H1 (cell line): ENCODE measurements around the gene LDLRAD3. TPM values are rescaled to one million over a fixed set of nuclear protein-coding genes. Genes with fewer than 3 reads are reported as not detected.

Source experiments
- CTCF ChIA-PET: fragments of 300-600 bp; sonication (Branson Sonifier 250); formaldehyde crosslinking; loops from one replicate; lab custom pipeline; 2021; ENCODE audit not compliant: partially characterized antibody; lab: Charles Lee
- POLR2A ChIA-PET: fragments of 300-600 bp; sonication (Branson Sonifier 250); formaldehyde crosslinking; loops from one replicate; lab custom pipeline; 2021; ENCODE audit warnings: inconsistent platforms; ENCODE audit not compliant: partially characterized antibody; lab: Charles Lee
- DNase-seq, 2 experiments: peaks; one replicate each; pipeline versions ENCODE4 v3.0.0 to v3.0.0-alpha.2; 2010 to 2022; ENCODE audit warnings: low spot score in 2 of 2, low read depth in 1 of 2, mixed read lengths in 1 of 2
- FAIRE-seq: peaks from 2 replicates; lab custom pipeline; 2011; peaks lifted over from hg19 to GRCh38; lab: Jason Lieb, UNC
- H2AFZ ChIP-seq: 2 replicates; pipeline ENCODE4 v1.8.1; 2012; ENCODE audit warnings: low read length, inconsistent platforms
- H2AK5ac ChIP-seq: 2 replicates; pipeline ENCODE4 v1.6.1; 2013; ENCODE audit warnings: low read depth, low read length
- H2BK120ac ChIP-seq: replicated peaks from 2 replicates; pipeline ENCODE3; 2013; ENCODE audit warnings: low read depth, low read length, inconsistent platforms
- H2BK12ac ChIP-seq: 2 replicates; pipeline ENCODE4 v1.6.1; 2013; ENCODE audit warnings: low read depth, low read length
- H2BK15ac ChIP-seq: 2 replicates; pipeline ENCODE4 v1.6.1; 2013; ENCODE audit warnings: low read length
- H2BK20ac ChIP-seq: 2 replicates; pipeline ENCODE4 v1.6.1; 2013; ENCODE audit warnings: low read length
- H2BK5ac ChIP-seq: 2 replicates; pipeline ENCODE4 v1.6.1; 2013; ENCODE audit warnings: low read depth, low read length
- H3K14ac ChIP-seq: 2 replicates; pipeline ENCODE4 v1.6.1; 2013; ENCODE audit warnings: inconsistent platforms; ENCODE audit not compliant: insufficient read length
- H3K18ac ChIP-seq: 2 replicates; pipeline ENCODE4 v1.6.1; 2013; ENCODE audit warnings: low read length; ENCODE audit errors: extremely low read depth
- H3K23ac ChIP-seq: 2 replicates; pipeline ENCODE4 v1.6.1; 2013; ENCODE audit warnings: inconsistent platforms; ENCODE audit not compliant: insufficient read length
- H3K23me2 ChIP-seq: 2 replicates; pipeline ENCODE4 v1.6.1; 2013; ENCODE audit warnings: low read depth, low read length
- H3K27ac ChIP-seq: 2 replicates; pipeline ENCODE4 v1.6.1; 2011; ENCODE audit warnings: low read depth, low read length, inconsistent platforms
- H3K27me3 ChIP-seq, 4 experiments: replicated peaks in 1 of 4; 1 replicate in 1 of 4; 2 replicates in 3 of 4; pipeline versions ENCODE4 v1.6.1 to v1.8.1; 2011 to 2013; ENCODE audit warnings: low read length in 3 of 4, mild to moderate bottlenecking in 3 of 4, inconsistent platforms in 2 of 4, mixed read lengths in 2 of 4, moderate library complexity in 1 of 4; ENCODE audit not compliant: control insufficient read depth in 3 of 4, insufficient read depth in 3 of 4; ENCODE audit errors: extremely low read depth in 1 of 4
- H3K36me3 ChIP-seq, 4 experiments: 2 replicates each; pipeline versions ENCODE4 v1.6.1 to v1.8.1; 2011 to 2013; ENCODE audit warnings: mild to moderate bottlenecking in 4 of 4, low read length in 3 of 4, moderate library complexity in 2 of 4, control low read depth in 1 of 4, inconsistent platforms in 1 of 4; ENCODE audit not compliant: insufficient read depth in 4 of 4, control insufficient read depth in 2 of 4
- H3K4ac ChIP-seq: replicated peaks from 2 replicates; pipeline ENCODE3; 2013; ENCODE audit warnings: low read length, low read depth, mixed read lengths, inconsistent platforms; ENCODE audit not compliant: insufficient read length
- H3K4me1 ChIP-seq, 4 experiments: replicated peaks in 1 of 4; 1 replicate in 1 of 4; 2 replicates in 3 of 4; pipeline versions ENCODE4 v1.6.1 to v1.8.1; 2011 to 2013; ENCODE audit warnings: low read length in 3 of 4, inconsistent platforms in 2 of 4, mixed read lengths in 1 of 4; ENCODE audit not compliant: insufficient read depth in 4 of 4, control insufficient read depth in 3 of 4
- H3K4me2 ChIP-seq, 2 experiments: 2 replicates each; pipeline versions ENCODE4 v1.6.1 to v1.8.1; 2011 to 2013; ENCODE audit warnings: low read depth in 2 of 2, low read length in 2 of 2, control low read depth in 1 of 2, inconsistent platforms in 1 of 2, mild to moderate bottlenecking in 1 of 2; ENCODE audit not compliant: insufficient read depth in 1 of 2
- H3K4me3 ChIP-seq, 4 experiments: fragments of 200-600, 300-600 bp in 1 of 4; sonication (generic), shearing (Covaris generic), sonication (Bioruptor Twin) in 1 of 4; 2 replicates each; pipeline versions ENCODE4 v1.5.1 to v1.8.1; 2011 to 2016; ENCODE audit warnings: low read length in 4 of 4, low read depth in 3 of 4, control low read depth in 2 of 4, inconsistent platforms in 2 of 4, mild to moderate bottlenecking in 2 of 4, mixed read lengths in 1 of 4, moderate library complexity in 1 of 4; ENCODE audit not compliant: insufficient read depth in 2 of 4; ENCODE audit errors: extremely low read depth in 1 of 4
- H3K56ac ChIP-seq: replicated peaks from 2 replicates; pipeline ENCODE3; 2013; ENCODE audit warnings: low read depth, mild to moderate bottlenecking, mixed read lengths, low read length, inconsistent platforms; ENCODE audit not compliant: insufficient read length
- H3K79me1 ChIP-seq: 2 replicates; pipeline ENCODE4 v1.6.1; 2013; ENCODE audit warnings: low read depth, low read length, control low read depth
- H3K79me2 ChIP-seq, 2 experiments: 2 replicates each; pipeline versions ENCODE4 v1.6.1 to v1.8.1; 2012 to 2013; ENCODE audit warnings: low read length in 2 of 2, mild to moderate bottlenecking in 2 of 2, inconsistent platforms in 1 of 2; ENCODE audit not compliant: insufficient read depth in 2 of 2, control insufficient read depth in 1 of 2
- H3K9ac ChIP-seq, 4 experiments: replicated peaks in 1 of 4; 1 replicate in 1 of 4; 2 replicates in 3 of 4; pipeline versions ENCODE4 v1.6.1 to v1.8.1; 2011 to 2013; ENCODE audit warnings: low read depth in 3 of 4, low read length in 3 of 4, control low read depth in 2 of 4, mild to moderate bottlenecking in 2 of 4, moderate library complexity in 2 of 4, inconsistent platforms in 1 of 4; ENCODE audit errors: extremely low read depth in 1 of 4
- H3K9me3 ChIP-seq, 2 experiments: 2 replicates each; pipeline versions ENCODE4 v1.6.1 to v1.8.1; 2012 to 2013; ENCODE audit warnings: mild to moderate bottlenecking in 2 of 2, moderate library complexity in 2 of 2, control low read depth in 1 of 2, inconsistent platforms in 1 of 2, low read depth in 1 of 2, low read length in 1 of 2, mixed read lengths in 1 of 2; ENCODE audit not compliant: insufficient read depth in 2 of 2
- H4K20me1 ChIP-seq, 2 experiments: replicated peaks in 1 of 2; 2 replicates each; pipeline versions ENCODE3 to v1.8.1; 2011 to 2013; ENCODE audit warnings: inconsistent platforms in 2 of 2, low read length in 2 of 2, mild to moderate bottlenecking in 1 of 2; ENCODE audit not compliant: insufficient read depth in 2 of 2, control insufficient read depth in 1 of 2
- H4K5ac ChIP-seq: 2 replicates; pipeline ENCODE4 v1.6.1; 2013; ENCODE audit warnings: low read length, low read depth, mixed read lengths, inconsistent platforms; ENCODE audit not compliant: insufficient read length
- H4K8ac ChIP-seq: 2 replicates; pipeline ENCODE4 v1.8.0; 2013; ENCODE audit warnings: mild to moderate bottlenecking, moderate library complexity, low read length, inconsistent platforms; ENCODE audit not compliant: insufficient read depth; ENCODE audit errors: extremely low read depth
- H4K91ac ChIP-seq: replicated peaks from 2 replicates; pipeline ENCODE3; 2013; ENCODE audit warnings: low read length, mixed read lengths, inconsistent platforms; ENCODE audit not compliant: insufficient read length
- WGBS, 2 experiments: shearing (Covaris generic) in 1 of 2; methylation state at CpG; one replicate each; pipeline versions ENCODE4 v1.1.6 to v1.1.7; 2013 to 2015; ENCODE audit warnings: low lambda C conversion rate in 2 of 2, mixed read lengths in 2 of 2, inconsistent platforms in 1 of 2, low coverage in 1 of 2, missing lambda C conversion rate in 1 of 2; ENCODE audit not compliant: insufficient replicate concordance in 2 of 2, insufficient coverage in 1 of 2, insufficient read length in 1 of 2; ENCODE audit errors: extremely low coverage in 1 of 2, missing lambda C conversion rate in 1 of 2; 5-methylcytosine and 5-hydroxymethylcytosine counted together
- polyA plus RNA-seq, 7 experiments: library from polyadenylated mRNA; depleted of rRNA in 3 of 7; stranded (reverse) in 5 of 7; unstranded in 2 of 7; fragments of >200 nt in 5 of 7; fragments of 200-250 nt in 2 of 7; gene quantifications; 1 replicate in 5 of 7; 2 replicates in 1 of 7; 4 replicates in 1 of 7; pipeline versions ENCODE4 v1.2.1 to v1.2.3, GENCODE V29; 2011 to 2013; ENCODE audit warnings: missing spikeins in 2 of 7, mixed read lengths in 2 of 7
- total RNA-seq: library from RNA; stranded (reverse); fragmentation: NEBNext Ultra II Directional; extraction: Animal tissue kit (Norgen Biotek cat#: 25700); gene quantifications from 2 replicates; pipeline ENCODE4 v1.2.1, GENCODE V29; 2021

Gene LDLRAD3
- total and polyA plus RNA-seq, 2 of the 8 experiments (the other 6 are each of a cell fraction or from before 2014, with no cell fraction given), result 18.6 to 22.8 TPM

GRCh38 chr11:36122671-36123070 is 178.8 kb downstream of the LDLRAD3 start:
- no peaks in the 10 kb centered on the region for H3K79me1 ChIP-seq
- no peak for DNase-seq
- H3K36me3 ChIP-seq, result no peaks in the 10 kb centered on the region
- no peak overlapping the region for H3K4me3 ChIP-seq
- H4K91ac ChIP-seq, result no peak overlapping the region
- no peak overlapping the region for H3K56ac ChIP-seq
- no peak overlapping the region for H2AFZ ChIP-seq
- no peak for FAIRE-seq
- H3K27ac ChIP-seq, result no peak overlapping the region
- no peak overlapping the region for H4K8ac ChIP-seq
- no peak overlapping the region for H2BK15ac ChIP-seq
- ChIA-PET CTCF (interaction anchor here (1.4 to 1.6 kb wide), 3 partner anchors 9 to 66 kb away, joined by 3 to 6 read pairs (median 6); no protein-coding TSS in a partner anchor), POLR2A (interaction anchor here (9.1 kb wide), 1 partner anchor 12 kb away, joined by 52 read pairs; no protein-coding TSS in a partner anchor)
- H3K23me2 ChIP-seq, result no peaks in the 10 kb centered on the region
- no peak overlapping the region for H3K14ac ChIP-seq
- H3K18ac ChIP-seq, result no peak overlapping the region
- no peak overlapping the region for H2BK20ac ChIP-seq
- H2BK5ac ChIP-seq, result no peak overlapping the region
- H3K23ac ChIP-seq, result no peak overlapping the region
- no peak overlapping the region for H2AK5ac ChIP-seq
- H3K9ac ChIP-seq, result no peak overlapping the region
- H3K79me2 ChIP-seq, result no peaks in the 10 kb centered on the region
- H3K9me3 ChIP-seq, result no peaks in the 10 kb centered on the region
- no peak overlapping the region for H3K4me2 ChIP-seq
- H4K5ac ChIP-seq, result no peak overlapping the region
- H3K27me3 ChIP-seq, result no peaks in the 10 kb centered on the region
- no peak overlapping the region for H3K4ac ChIP-seq
- WGBS, 2 experiments, result 88% methylated on average over 2 of the region's 2 CpGs; no CpG with 5 or more reads in 1 of the 2 experiments
- H4K20me1 ChIP-seq, result no peaks in the 10 kb centered on the region
- H2BK12ac ChIP-seq, result no peak overlapping the region
- H2BK120ac ChIP-seq, result no peak overlapping the region
- H3K4me1 ChIP-seq, result peaks cover 3 to 12% (median 8%) of the 10 kb centered on the region in 4 experiments; a peak in 5 of 7 replicates
